DMS114 treated with DMSO at 0.1 percent for 48 hours (cell line): Measurements from ENCODE around the gene VPREB3.
"Not testable (repeated sequence)": the region's sequence is repeated elsewhere in the genome, so short reads cannot be mapped to it uniquely, and the experiment has no call there.

ENCODE experiments used
- DNase-seq: peaks from one replicate; lab custom pipeline; 2025; ENCODE audit not compliant: unreplicated experiment; lab: John Stamatoyannopoulos, UW

VPREB3 gene

DNA sequence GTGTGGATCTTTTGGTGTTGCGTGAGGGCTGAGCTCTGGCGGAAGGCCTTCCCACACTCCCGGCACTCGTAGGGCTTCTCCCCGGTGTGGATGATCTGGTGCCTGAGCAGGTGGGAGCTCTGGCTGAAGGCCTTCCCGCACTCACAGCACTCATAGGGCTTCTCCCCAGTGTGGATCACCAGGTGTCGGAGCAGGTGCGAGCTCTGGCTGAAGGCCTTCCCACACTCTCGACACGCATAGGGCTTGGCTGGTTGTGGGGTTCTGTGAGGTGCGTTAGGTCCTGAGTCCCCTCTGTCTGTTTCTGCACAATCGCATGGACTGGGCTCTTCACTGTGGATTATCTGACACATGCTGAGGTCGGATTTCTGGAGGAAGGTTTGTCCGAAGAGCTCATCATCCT lies 9.7 kb downstream of the VPREB3 start:
- no peak for DNase-seq

DNA sequence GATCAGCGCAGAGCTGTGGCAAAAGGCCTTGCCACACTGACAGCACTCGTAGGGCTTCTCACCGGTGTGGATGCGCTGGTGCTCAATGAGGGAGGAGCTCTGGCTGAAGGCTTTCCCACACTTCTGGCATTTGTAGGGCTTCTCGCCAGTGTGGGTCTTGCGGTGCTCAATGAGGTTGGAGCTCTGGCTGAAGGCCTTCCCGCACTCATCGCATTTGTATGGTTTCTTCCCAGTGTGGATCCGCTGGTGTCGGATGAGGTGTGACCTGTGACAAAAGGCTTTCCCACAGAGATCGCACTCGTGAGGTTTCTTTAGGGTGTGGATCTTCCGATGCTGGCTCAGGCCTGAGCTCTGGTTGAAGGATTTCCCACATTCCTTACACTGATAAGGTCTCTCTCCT lies 10.2 kb downstream of the VPREB3 start:
- no peak for DNase-seq

DNA sequence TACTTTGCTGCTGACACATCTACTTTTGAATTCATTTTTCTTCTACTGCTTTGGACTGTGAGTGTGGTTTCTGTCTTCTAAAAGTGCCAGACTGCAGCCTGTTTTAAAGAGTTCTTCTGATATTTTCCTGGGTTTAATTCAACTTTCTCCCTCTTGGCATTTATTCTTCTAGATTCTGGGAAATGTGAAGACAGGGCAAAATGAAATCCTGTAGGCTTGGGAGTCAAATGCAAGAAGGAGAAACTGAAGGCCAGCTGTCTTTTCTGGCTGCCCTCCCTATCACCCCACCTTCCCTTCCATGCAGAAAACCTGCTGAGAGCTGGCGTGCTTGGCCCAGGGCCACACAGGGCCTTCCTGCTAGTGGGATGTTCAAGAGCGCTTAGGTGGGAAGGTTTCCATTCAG lies 10.9 kb downstream of the VPREB3 start:
- no peak for DNase-seq

DNA sequence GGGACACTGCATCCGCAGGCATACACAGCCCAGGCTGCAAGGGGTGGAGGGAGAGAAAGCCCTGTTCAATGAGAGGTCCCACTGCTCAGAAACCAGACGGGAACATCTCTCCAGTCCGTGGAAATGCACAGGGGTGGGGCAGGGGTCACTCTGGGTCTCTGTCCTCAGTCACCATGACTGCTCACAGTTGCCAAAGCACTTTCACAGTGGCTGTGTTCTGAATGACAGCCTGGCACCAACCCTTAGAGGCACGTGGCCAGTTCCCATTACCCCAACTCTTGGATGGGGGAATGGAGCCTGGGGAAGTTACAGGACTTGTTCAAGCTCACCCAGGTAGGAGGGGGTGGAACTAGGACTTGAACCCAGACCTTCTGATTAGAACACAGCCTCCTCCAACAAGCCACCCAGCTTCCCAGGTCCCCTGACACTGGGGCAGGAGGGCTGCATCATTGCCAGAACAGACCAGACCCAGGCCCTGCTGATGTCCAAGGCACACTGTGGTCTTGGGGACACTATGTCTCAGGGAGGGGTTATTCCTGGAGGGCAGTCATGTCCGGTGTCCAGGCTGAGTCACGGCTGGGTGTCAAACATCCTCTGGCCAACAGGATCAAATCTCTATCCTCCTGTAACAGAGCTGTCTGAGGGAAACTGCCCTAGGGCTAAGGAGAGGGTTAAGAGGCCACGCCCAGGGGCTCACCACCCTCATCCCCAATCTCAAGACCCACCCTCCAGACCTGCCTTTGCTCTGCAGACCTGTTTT lies 11.5 kb downstream of the VPREB3 start:
- no peak for DNase-seq

DNA sequence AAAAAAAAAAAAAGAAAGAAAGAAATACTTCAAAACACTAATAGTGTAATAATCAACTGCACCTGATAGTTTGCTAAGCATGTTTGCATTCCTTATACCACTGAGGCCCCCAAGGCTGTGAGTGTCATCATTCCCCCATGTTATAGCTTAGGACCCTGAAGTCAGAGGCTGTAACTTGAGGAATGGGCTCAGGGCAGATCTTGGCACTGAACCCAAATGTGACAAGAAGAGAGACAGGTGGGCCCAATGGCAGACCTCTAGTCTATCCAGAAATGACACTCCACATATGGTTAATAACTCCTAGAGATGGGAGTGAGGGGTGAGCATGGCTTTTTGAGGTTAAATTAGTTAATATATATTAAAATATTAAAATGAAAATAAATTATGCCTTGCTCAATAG lies 16.5 kb downstream of the VPREB3 start:
- DNase-seq = no peak

DNA sequence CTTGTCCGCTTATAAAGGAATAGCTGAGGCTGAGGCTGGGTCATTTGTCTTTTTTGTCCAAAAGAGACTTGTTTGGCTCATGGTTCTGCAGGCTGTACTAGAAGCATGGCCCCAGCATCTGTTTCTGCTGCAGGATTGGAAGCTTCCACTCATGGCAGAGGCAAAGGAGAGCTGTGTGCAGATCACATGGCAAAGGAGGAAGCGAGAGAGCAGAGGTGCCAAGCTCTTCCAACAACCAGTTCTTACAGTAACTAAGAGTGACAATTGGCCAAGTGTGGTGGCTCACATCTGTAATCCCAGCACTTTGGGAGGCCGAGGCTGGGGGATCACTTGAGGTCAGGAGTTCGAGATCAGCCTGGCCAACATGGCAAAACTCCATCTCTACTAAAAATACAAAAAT lies 26.1 kb downstream of the VPREB3 start:
- DNase-seq = not testable (repeated sequence)

DNA sequence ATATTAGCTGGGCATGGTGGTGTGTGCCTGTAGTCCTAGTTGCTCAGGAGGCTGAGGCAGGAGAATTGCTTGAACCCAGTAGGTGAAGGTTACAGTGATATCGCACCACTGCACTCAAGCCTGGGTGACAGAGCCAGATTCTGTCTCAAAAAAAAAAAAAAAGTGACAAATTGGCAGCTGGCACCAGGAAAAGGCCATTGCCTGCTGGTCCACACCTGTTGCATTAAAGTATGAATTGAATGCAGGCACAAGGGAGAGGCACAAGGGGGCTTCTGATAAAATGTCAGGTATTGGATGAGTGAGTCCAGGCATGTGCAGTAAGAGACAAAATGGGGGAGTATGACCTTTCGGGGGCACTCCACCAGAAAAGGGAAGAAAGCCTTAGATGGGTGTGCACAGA lies 31.5 kb downstream of the VPREB3 start:
- DNase-seq = no peak

DNA sequence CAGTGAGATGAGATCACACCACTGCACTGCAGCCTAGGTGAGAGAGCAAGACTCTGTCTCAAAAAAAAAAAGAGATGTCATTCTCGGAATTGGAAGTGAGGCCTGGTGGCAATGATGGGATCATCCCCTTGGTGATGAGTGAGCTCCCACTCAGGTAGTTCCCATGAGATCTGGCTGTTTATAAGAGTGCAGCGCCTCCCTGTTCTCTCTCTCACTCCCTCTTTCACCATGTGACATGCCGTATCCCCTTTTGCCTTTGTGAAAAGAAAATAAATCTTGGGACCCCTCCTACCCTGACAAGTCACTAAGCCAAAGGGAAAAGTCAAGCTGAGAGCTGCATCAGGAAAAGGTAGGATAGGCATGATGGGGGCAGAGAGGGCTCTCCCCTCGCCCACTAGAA lies 32.1 kb downstream of the VPREB3 start:
- DNase-seq = no peak

DNA sequence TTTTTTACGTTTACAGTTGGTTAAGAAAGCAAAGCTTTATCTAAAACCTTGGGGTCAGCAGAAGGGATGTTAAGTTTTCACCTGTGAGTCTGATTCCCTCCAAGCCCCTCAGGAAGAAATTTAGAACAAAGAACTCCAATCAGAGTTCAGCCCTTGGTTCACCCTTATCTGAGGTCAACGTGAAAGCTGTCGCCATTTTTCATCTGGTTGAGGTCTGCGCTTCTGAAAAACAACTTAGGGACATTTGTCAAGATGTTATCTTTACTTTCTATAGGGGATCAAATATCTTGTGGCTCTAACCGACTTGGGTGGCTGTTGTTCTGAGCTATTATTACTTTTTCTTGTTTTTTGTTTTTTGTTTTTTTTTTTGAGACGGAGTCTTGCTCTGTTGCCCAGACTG lies 33.4 kb downstream of the VPREB3 start:
- DNase-seq = no peak

DNA sequence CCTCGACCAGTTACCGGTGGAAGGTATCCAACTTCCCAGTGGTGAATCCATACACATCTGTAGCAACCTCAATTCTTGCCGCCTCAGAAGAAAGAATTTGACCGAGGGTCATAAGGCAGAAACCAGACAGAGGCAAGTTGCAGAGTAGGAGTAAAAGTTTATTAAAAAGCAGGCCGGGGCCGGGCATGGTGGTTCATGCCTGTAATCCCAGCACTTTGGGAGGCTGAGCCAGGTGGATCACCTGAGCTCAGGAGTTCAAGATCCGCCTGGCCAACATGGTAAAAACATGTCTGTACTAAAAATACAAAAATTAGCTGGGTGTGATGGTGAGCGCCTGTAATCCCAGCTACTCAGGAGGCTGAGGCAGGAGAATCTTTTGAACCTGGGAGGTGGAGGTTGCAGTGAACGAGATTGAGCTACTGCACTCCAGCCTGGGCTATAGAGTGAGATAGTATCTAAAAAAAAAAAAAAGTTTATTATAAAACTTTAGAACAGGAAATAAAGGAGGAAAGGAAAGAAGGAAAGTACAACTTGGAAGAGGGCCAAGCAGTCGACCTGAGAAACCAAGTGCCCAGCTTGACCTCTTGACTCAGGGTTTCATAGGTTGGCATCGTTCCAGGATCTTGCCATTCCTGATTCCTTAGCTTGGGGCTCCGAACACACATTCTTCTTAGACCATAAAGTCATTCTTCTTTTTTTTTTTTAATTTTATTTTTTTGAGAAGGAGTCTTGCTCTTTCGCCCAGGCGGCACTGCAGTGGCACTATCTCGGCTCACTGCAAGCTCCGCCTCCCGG lies 35.7 kb downstream of the VPREB3 start:
- DNase-seq = no peak

DNA sequence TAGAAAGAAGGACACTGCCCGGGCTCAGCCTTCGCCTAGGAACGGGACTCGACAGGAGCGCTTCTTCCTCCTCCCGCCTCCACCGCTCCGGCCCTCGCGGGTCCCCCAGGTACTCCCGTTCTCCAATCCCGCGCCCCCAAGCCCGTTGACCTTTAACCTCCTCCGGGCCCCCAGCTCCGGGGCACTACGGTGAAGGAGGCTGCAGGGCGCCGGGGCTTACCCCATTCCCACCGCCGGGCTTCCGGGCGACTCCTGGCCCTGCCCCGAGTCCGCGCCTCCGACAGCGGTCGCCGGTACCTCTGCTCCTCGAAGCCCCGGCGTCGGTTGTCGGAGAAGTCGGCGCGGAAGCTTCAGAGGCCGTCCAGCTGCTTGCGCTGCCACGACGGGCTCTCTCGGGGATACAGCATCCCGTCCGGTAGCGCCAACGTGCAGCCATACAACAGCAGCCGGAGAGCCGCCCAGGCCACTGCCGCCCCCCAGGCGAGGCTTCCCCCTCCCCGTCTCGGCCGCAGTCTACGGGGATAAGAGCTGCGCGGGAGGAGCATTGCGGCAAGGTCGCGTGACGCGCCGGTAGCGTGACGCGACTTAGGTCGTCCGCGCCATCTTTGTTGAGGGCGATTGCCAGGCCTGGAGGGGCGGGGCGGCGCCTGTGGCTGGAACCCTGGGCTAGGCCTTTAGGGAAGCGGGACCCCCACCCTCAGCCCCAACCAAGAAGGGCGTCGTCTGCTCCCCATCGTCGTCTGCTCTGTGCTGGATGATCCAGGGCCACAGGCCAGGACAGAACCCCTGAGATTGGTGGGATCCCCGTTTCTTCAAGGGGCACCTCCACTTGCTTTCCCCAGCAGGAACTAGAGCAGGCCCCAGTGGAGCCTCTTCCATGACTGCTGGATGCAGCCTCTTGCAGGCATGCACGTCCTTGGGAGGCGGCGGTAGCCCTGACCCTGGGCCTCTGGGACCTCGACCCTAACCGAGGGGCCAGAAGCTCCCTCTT lies 37.1 kb downstream of the VPREB3 start:
- DNase-seq = peak; percentile 68

DNA sequence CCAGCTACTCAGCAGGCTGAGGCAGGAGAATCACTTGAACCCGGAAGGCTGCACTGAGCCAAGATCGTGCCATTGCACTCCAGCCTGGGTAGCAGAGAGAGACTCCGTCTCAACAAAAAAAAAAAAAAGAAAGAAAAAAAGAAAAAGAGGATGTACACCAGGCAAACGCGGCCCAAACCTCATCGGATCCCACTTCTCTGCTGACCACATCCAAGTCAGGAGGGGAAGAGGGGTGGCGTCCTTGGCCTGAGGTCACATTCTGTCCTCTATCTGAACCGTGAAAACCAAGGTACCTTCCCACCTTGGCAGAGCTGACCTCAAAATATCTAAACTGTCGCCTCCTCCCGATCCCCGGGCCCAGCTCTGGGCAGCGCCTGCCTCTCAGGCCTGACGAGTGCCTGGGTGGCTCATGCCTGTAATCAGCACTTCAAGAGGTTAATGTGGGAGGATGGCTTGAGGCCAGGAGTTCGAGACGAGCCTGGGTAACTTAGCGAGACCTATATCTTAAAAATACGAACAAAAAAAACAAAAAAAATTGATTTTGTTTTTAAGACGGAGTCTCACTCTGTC lies 38.3 kb downstream of the VPREB3 start:
- DNase-seq = no peak

DNA sequence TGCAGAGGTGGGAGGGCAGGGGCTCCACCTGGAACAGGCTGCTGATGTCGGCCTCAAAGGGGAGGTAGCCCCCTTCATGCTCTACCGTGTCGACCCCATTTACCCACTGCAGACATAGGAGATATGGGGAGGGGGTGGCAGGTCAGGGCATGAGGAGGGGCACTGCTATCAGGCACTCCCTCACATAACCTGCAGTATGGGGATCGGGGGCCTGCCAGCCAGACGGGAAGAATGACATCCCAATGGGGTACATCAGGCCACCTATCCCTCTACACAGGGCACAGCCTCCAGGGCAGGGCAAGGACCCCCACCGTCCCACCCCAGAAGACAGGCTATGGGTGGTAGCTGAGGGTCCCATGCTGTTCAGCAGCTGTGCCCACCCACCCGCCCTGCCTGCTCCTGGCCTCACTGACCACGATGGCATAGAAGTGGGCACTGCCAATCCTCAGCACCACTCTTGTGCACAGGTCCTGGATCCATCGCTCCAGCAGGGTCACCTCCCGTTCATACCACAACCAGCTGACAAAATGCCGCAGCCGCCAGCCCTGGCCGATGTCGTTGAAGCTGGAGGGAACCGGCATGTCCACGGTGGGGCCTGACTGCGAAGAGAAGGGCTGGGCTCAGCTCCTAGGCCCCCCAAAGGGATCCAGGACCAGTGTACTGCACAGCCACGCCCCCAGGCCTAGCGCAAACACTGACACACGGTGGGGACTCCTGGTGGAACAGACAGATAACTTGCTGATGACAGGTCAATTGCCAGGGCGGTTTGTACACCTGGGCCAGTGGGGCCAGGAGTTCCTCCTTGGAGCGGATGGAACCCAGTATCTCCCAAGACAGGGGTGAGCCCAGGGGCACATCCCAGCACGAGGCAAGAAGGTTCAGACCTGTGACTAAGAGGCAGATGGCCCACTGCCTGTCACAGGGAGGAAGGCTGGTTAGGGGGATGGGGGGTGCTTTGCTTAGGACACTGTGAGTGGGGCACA lies 39.3 kb downstream of the VPREB3 start:
- no peak for DNase-seq

DNA sequence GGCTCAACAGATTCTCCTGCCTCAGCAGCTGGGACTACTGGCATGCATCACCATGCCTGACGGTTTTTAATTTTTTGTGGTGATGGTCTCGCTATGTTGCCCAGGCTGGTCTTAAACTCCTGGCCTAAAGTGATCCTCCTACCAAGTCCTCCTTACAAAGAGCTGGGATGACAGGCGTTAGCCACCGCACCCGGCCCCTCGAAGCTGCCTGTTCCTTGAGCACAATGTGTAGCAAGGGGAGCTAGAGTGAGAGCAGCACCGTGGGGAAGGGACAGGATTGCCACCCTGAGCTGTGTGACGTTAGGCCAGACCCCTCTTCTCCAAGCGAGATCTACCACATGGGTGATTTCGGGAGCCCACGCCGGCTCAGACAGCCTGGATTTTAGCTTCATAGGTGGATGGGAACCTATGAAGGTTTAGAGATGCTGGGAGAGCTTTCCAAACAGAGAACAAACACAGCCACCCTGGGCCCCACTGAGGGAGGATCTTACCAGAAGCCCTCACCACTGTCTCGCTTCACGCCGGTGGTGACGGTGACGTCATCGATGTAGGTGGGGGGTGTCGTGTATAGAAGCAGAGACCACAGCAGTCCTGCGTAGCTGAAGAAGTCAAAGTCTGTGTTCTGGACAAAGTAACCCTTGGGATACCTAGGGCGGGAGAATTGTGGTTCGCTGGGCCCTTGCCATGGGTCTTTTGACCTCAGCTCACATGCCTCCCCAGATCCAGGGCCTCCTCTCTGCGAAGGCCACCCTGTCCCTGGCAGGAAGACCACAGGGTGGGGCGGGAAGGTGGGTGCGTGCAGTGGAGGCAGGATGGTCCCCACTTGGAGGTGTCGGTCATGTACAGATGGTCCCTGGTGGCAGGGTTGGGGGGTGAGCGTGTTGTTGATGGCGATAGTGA lies 40.3 kb downstream of the VPREB3 start:
- DNase-seq = no peak

DNA sequence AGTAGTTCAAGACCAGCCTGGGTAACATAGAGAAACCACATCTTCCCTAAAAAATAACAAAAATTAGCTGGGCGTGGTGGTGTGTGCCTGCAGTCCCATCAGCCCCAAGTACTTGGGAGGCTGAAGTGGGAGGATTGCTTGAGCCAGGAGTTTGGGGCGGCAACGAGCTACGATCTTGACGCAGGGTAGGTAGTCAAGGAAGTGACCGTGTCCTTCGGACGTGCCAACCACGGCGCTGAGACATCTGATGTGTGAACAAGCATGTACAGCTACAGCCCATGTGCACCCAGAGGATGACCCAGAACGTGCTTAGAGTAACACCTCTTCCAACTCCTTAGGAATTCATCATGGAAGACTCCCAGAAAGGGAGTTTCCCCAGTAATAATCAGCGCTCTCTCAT lies 42.0 kb downstream of the VPREB3 start:
- DNase-seq = no peak

DNA sequence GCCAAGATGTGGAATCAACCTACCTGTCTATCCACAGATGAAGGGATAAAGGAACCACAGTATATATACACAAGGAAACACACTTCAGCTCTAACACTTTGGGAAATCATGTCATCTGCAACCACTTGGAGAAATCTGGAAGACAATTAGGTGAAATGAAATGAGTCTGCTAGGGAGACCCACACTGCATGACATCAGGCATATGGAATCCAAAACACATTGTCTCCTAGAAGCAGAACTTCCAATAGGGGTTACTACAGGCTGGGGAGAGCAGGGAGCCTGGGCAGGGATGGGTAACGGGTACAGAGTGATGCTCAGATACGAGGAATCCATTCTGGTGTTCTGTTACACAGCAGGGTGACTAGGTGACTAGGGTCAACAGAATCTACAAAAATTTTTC lies 45.1 kb downstream of the VPREB3 start:
- DNase-seq = no peak

DNA sequence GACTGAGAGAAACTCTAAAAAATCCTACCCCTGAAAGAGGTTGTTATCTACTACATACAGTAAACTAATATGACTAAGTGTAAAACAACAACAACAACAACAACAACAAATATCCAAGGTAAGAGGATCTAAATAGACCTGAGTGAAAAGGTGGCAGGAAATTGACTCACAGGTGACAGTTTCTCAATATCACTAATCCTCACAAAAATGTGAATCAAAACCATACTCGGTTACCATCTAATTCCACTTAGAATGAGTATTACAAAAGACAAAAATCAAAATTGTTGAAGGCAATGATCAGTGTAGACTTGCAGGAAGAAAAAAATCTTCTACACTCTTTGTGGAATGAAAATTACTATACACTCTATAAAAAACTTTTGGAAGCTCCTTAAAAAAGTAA lies 46.0 kb downstream of the VPREB3 start:
- DNase-seq = no peak

DNA sequence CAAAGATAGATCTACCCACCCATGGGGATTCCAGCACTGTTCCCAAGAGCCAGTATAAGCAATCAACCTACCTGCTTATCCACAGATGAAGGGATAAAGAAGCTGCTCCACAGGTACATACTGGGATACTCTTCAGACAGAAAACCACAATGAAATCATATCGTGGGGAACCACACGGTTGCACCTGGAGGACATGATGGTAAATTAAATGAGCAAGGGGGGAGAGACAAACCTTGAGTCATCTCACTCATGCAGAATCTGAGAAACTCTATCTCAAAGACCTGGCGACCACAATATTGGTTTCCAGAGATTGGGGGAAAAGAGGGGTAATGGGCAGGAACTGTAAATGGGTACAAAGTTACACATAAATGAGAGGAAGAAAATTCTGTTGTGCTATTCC lies 48.9 kb downstream of the VPREB3 start:
- no peak for DNase-seq

DNA sequence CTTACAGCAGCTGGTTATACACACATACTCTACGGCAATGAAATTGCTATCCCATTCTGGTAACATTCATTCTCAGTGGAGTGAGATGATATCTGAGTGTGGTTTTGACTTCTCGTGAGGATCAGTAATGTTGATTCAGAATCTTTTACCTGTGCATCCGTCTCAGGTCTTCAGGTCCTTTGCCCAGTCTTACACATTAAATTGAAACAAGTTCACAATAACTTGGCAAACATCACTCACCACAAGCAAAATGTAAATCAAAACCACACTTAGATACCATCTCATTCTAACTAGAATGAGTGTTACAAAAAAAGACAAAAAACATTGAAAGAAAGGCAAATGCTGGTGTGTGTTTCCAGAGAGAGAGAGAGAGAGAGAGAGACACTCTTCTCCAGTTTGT lies 49.4 kb downstream of the VPREB3 start:
- no peak for DNase-seq
